ENCODE results near the gene IRF2.

Gene IRF2

GRCh38 chr4:184451726-184452125, 22.6 kb downstream of the IRF2 start:
- no peak for DNase-seq (ENCODE audit: extremely low read depth in 1 of 2, low read depth in 1 of 2)

GRCh38 chr4:184450743-184451535, 23.4 kb downstream of the IRF2 start:
- DNase-seq (ENCODE audit: extremely low read depth in 1 of 2, low read depth in 1 of 2) = no peak

- no peak for DNase-seq (ENCODE audit: extremely low read depth in 1 of 2, low read depth in 1 of 2)
Observed at GRCh38 chr4:184450045-184450444, 24.3 kb downstream of the IRF2 start.

GRCh38 chr4:184448821-184449220, 25.5 kb downstream of the IRF2 start:
- no peak for DNase-seq (ENCODE audit: extremely low read depth in 1 of 2, low read depth in 1 of 2)

DNA sequence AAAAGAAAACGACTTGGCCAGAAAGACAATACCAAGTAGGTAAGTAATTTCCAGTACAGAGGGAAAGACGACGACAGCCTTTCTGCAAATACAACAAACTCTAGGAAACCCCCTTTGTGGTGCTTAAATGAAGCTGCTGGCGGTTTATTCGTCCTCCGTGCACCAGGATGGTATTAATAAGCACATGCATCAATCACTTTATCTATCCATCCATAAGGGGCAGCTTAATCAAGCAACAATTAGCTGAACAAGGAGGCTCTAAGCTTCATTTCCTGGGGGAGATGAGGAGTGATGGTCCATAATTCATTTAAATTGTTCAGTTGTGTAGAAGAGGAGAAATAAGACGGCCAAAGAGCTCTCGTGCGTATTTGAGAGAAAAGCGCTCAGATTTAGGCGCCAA, 26.2 kb downstream of the IRF2 start:
- DNase-seq (ENCODE audit: extremely low read depth in 1 of 2, low read depth in 1 of 2) = no peak

DNA sequence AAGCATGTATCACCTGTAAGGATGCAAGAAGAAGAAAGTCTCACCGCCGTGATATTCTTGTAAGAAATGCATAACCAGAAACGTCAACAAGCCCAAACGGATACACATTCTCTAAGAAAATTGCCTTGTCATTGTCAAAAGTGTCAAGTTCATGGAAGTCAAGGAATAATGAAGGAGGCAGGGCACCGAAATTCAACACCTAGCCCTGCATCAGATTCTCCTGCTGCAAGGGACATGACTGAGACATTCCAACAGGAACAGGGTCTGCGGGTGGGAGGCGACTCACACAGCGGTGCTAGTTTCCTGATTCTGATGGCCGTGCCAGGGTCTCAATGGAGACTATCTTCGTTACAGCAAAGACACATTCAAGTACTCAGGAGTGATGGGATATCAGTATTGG, 26.7 kb downstream of the IRF2 start:
- no peak for DNase-seq (ENCODE audit: extremely low read depth in 1 of 2, low read depth in 1 of 2)

- no peak for DNase-seq (ENCODE audit: extremely low read depth in 1 of 2, low read depth in 1 of 2)
Observed at GRCh38 chr4:184446132-184446658, 28.2 kb downstream of the IRF2 start.

GRCh38 chr4:184444953-184445309, 29.4 kb downstream of the IRF2 start:
- DNase-seq (ENCODE audit: extremely low read depth in 1 of 2, low read depth in 1 of 2) = no peak

DNA sequence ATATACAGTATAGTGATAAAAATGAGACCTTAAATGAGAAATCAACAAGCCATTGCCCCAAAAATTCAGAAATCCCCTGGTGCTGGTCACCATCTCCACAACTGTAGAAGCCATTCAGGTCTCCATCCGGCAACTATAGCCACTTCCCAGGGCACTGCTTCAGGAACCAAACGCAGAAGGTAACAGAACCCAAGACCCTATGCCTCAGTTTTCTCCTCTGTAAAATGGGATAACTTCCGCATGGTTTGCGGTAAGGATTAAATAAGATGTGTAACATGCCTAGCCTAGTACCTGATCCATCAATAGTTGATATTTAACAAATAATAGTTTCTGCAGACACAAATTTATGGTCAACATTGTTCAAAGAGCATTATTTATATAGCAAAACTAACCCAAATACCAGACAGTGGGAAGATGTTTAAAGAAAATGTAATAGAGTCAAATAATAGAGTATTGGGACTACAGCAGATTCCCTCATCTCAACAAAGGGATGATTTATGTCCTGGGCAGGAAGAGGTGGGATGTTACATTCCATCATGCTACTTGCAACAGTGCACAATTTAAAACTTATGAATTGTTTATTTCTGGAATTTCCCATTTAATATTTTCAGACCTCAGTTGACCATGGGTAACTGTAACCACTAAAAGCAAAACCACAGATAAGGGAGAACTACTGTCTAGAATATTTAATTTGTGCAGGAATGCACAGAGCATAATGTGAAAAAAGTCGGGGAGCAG, 30.0 kb downstream of the IRF2 start:
- DNase-seq (ENCODE audit: extremely low read depth in 1 of 2, low read depth in 1 of 2) = no peak

GRCh38 chr4:184443318-184443717, 31.0 kb downstream of the IRF2 start:
- no peak for DNase-seq (ENCODE audit: extremely low read depth in 1 of 2, low read depth in 1 of 2)

- DNase-seq (ENCODE audit: extremely low read depth in 1 of 2, low read depth in 1 of 2) = no peak
Observed at GRCh38 chr4:184442314-184442635, 32.1 kb downstream of the IRF2 start.

DNA sequence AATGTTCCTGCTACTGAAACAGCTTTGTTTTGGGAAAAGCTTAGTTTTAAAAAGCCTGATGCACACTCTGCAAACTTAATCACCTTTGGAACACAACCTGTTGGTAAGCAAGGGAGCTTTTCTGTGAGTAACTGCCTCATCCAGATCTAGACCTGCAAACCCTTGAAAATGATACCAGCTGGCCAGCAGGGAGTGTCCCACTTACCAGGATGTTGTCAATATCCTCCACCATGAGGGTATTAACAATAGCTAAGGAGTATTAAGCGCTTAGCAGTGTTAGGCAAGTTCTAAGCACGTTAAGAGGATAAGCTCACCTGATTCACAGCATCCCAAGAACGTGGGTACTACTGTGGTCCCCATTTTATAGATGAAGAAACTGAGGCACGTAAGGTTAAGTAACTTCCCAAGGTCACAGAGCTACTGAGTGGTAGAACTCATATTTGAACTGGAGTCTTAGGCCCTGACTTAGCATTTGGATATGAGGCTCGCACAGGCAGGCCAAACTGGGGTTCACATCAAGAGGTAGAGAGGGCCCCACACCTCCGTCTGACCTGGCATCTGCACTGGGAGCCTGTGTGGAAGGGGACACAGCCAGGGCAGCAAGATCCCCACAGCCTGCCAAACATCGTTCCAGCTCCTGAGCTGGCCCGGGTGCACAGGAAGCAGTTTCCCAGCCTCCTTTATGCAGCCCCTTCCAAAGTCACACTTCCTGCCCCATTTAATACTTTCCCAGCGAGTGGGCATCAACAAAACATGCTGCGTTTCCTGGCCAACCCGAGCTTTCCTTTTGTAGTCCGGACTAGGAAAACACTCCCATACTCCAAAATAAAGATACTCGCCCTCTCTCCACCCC, 32.7 kb downstream of the IRF2 start:
- DNase-seq (ENCODE audit: extremely low read depth in 1 of 2, low read depth in 1 of 2) = no peak

GRCh38 chr4:184440595-184441358, 33.6 kb downstream of the IRF2 start:
- DNase-seq (ENCODE audit: extremely low read depth in 1 of 2, low read depth in 1 of 2) = no peak

GRCh38 chr4:184439856-184440594, 34.3 kb downstream of the IRF2 start:
- DNase-seq (ENCODE audit: extremely low read depth in 1 of 2, low read depth in 1 of 2) = no peak

GRCh38 chr4:184439386-184439785, 35.0 kb downstream of the IRF2 start:
- DNase-seq (ENCODE audit: extremely low read depth in 1 of 2, low read depth in 1 of 2) = no peak

GRCh38 chr4:184438375-184438774, 36.0 kb downstream of the IRF2 start:
- DNase-seq (ENCODE audit: extremely low read depth in 1 of 2, low read depth in 1 of 2) = no peak

DNA sequence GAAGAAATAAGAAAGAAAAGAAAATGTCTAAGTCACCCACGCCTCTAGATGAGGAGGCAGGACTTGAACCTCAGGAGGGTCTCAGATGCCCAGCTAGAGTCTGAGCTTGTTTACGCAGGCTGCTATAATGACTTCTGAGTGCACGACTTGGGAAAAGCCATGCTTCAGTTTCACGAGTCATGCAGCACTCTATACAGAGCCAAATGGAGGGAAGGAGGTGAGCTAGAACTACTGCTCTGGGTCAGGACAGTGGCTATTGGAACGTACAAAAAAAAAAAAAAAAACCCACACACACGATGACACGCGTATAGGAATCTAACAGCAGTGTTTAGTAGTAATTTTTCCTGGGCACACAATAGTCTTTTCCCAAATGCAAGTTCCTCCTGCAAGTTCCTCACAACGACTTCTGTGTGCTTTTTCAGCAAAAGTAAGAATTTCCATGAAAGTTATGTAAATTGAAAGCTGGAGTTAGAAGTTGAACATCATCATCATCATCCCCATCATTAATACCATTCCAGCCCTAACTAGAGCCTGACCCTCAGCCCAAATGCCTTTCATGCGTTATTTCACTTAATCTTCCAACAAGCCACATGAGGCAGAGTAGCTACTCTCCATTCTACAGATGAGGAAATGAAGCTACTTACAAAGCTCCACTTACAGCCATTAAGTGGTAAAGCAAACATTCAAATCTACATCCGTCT, 36.6 kb downstream of the IRF2 start:
- DNase-seq (ENCODE audit: extremely low read depth in 1 of 2, low read depth in 1 of 2) = no peak

DNA sequence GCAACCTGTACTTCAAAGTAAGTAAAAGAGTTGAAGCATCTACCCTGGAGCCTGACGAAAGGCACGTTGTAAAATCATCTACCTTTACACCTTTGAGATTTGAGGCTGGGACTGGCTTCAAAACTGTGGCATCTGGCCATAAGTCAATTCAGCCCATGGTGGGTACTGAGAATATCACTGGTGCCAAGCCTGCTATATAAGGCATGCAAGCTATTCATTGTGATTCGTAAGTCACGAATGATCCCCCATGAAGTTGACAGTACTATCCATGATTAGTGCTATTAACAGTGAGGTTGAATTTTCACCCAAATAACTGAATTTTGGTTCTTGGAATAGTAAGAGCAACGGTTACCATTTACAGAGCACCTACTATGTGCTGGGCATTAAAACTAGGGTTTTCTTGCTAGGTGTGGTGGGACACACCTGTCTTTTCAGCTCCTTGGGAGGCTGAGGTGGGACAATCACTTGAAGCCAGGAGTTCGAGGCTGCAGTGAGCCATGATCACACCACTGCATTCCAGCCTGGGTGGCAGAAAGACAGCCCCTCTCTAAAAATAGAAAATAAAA, 39.8 kb downstream of the IRF2 start:
- DNase-seq (ENCODE audit: extremely low read depth in 1 of 2, low read depth in 1 of 2) = no peak

GRCh38 chr4:184434021-184434420, 40.3 kb downstream of the IRF2 start:
- no peak for DNase-seq (ENCODE audit: extremely low read depth in 1 of 2, low read depth in 1 of 2)

Measured in activated CD8-positive, alpha-beta memory T cell treated with anti-CD3 and anti-CD28 coated beads for 1 hour (primary cell).